HCT116 (cell line): ENCODE results near the gene LRRC4C. TPM values are rescaled to one million over a fixed set of nuclear protein-coding genes. Genes with fewer than 3 reads are reported as not detected.

Source experiments
- ATAC-seq: fragments of 200-7000 bp; cut with Tn5 transposase; 2 replicates; pipeline ENCODE4 v1.9.1; 2020; ENCODE audit warnings: mild to moderate bottlenecking, moderate library complexity
- BruUV-seq: library from RNA; stranded (reverse); fragments of 400-500 nt; replicated peaks from 2 replicates; lab custom pipeline; 2021; lab: Mats Ljungman, UMichigan
- CTCF ChIA-PET: fragments of 300-600 bp; sonication (Branson Sonifier 250); formaldehyde crosslinking; loops from one replicate; lab custom pipeline; 2021; ENCODE audit warnings: antibody characterized with exemption; lab: Charles Lee
- POLR2A ChIA-PET: fragments of 300-600, 350-600 bp; sonication (Branson Sonifier 250); formaldehyde crosslinking; loops from one replicate; lab custom pipeline; 2021; ENCODE audit warnings: antibody characterized with exemption; lab: Charles Lee
- RAD21 ChIA-PET, 2 experiments: fragments of 300-600 bp; sonication (Branson Sonifier 250); formaldehyde crosslinking; loops; one replicate each; lab custom pipeline; 2023; ENCODE audit warnings: low total read pairs in 2 of 2; ENCODE audit not compliant: uncharacterized antibody in 2 of 2, unreplicated experiment in 2 of 2, low non-redundant PET in 1 of 2; lab: Charles Lee
- DNase-seq: peaks from one replicate; pipeline ENCODE4 v3.0.0-alpha.2; 2010; ENCODE audit warnings: low read depth, low spot score
- H2AFZ ChIP-seq: fragments of 200-600 bp; shearing (Covaris generic), sonication (generic); 2 replicates; pipeline ENCODE4 v1.6.1; 2017; ENCODE audit warnings: low read depth, mixed run types, mixed read lengths, antibody characterized with exemption, low read length; ENCODE audit not compliant: poor library complexity, severe bottlenecking
- H3K27ac ChIP-seq: 2 replicates; pipeline ENCODE4 v1.5.1; 2012; ENCODE audit warnings: low read depth, low read length
- H3K27me3 ChIP-seq: fragments of 200-600 bp; sonication (generic); 2 replicates; pipeline ENCODE4 v1.6.1; 2016; ENCODE audit warnings: mixed run types, low read length, mixed read lengths; ENCODE audit not compliant: insufficient read depth
- H3K36me3 ChIP-seq, 2 experiments: fragments of 200-500 bp in 1 of 2; fragments of 200-600 bp in 1 of 2; sonication (Bioruptor generic) in 1 of 2; sonication (generic) in 1 of 2; 2 replicates each; pipeline versions ENCODE4 v1.5.1 to v1.6.1; 2014 to 2016; ENCODE audit warnings: low read length in 2 of 2, inconsistent platforms in 1 of 2, mixed read lengths in 1 of 2, mixed run types in 1 of 2; ENCODE audit not compliant: insufficient read depth in 2 of 2, control insufficient read depth in 1 of 2
- H3K4me1 ChIP-seq, 2 experiments: fragments of 200-600 bp in 1 of 2; sonication (generic) in 1 of 2; 2 replicates each; pipeline versions ENCODE4 v1.5.1 to v1.6.1; 2012 to 2017; ENCODE audit warnings: low read length in 2 of 2, inconsistent platforms in 1 of 2, mild to moderate bottlenecking in 1 of 2, mixed read lengths in 1 of 2, mixed run types in 1 of 2, moderate library complexity in 1 of 2; ENCODE audit not compliant: insufficient read depth in 2 of 2, control insufficient read depth in 1 of 2
- H3K4me2 ChIP-seq: fragments of 200-600 bp; sonication (generic); 2 replicates; pipeline ENCODE4 v1.6.1; 2017; ENCODE audit warnings: mixed run types, low read length, mixed read lengths
- H3K4me3 ChIP-seq, 2 experiments: fragments of 200-600 bp in 1 of 2; sonication (generic) in 1 of 2; replicated peaks in 1 of 2; 2 replicates each; pipeline ENCODE4 v1.5.1; 2011 to 2016; ENCODE audit warnings: low read length in 2 of 2, control low read depth in 1 of 2, low read depth in 1 of 2, mild to moderate bottlenecking in 1 of 2, mixed read lengths in 1 of 2, mixed run types in 1 of 2
- H3K79me2 ChIP-seq: fragments of 200-600 bp; sonication (generic); 2 replicates; pipeline ENCODE4 v1.6.1; 2017; ENCODE audit warnings: mild to moderate bottlenecking, mixed run types, low read length, moderate library complexity, mixed read lengths; ENCODE audit not compliant: insufficient read depth
- H3K9ac ChIP-seq: fragments of 200-600 bp; sonication (generic); 2 replicates; pipeline ENCODE4 v1.6.1; 2016; ENCODE audit warnings: low read length, mixed read lengths
- H3K9me2 ChIP-seq: fragments of 200-600 bp; sonication (generic), shearing (Covaris generic); 2 replicates; pipeline ENCODE4 v1.6.1; 2017; ENCODE audit warnings: mixed run types, mild to moderate bottlenecking, moderate library complexity; ENCODE audit not compliant: insufficient read depth
- H3K9me3 ChIP-seq, 2 experiments: fragments of 200-500 bp in 1 of 2; fragments of 200-600 bp in 1 of 2; sonication (Bioruptor generic) in 1 of 2; sonication (generic) in 1 of 2; 2 replicates each; pipeline ENCODE4 v1.6.1; 2014 to 2017; ENCODE audit warnings: low read length in 2 of 2, mixed read lengths in 2 of 2, inconsistent platforms in 1 of 2, low read depth in 1 of 2, mild to moderate bottlenecking in 1 of 2, mixed run types in 1 of 2, moderate library complexity in 1 of 2; ENCODE audit not compliant: control insufficient read depth in 1 of 2, insufficient read depth in 1 of 2
- H4K20me1 ChIP-seq: fragments of 200-600 bp; sonication (generic), shearing (Covaris generic); 2 replicates; pipeline ENCODE4 v1.6.1; 2017; ENCODE audit warnings: mixed run types, mild to moderate bottlenecking, moderate library complexity; ENCODE audit not compliant: insufficient read depth
- ATF3 ChIP-seq: IDR thresholded peaks from 2 replicates; pipeline ENCODE4 v1.6.1; 2012
- CBX3 ChIP-seq: IDR thresholded peaks from 2 replicates; pipeline ENCODE4 v1.6.1; 2012; ENCODE audit warnings: low read depth
- CEBPB ChIP-seq: IDR thresholded peaks from 2 replicates; pipeline ENCODE4 v1.6.1; 2012; ENCODE audit warnings: low read depth
- CTCF ChIP-seq, 3 experiments: fragments of 200-600 bp in 1 of 3; sonication (generic) in 1 of 3; IDR thresholded peaks in 2 of 3; conservative IDR thresholded peaks in 1 of 3; 2 replicates each; pipeline ENCODE4 v1.5.1; 2012 to 2017; ENCODE audit warnings: low read depth in 2 of 3, low read length in 2 of 3, antibody characterized with exemption in 1 of 3, borderline replicate concordance in 1 of 3, control low read depth in 1 of 3, mild to moderate bottlenecking in 1 of 3, mixed read lengths in 1 of 3, mixed run types in 1 of 3, moderate library complexity in 1 of 3; ENCODE audit not compliant: insufficient read depth in 1 of 3
- EGR1 ChIP-seq: IDR thresholded peaks from 2 replicates; pipeline ENCODE4 v1.6.1; 2012; ENCODE audit warnings: low read depth
- ELF1 ChIP-seq: IDR thresholded peaks from 2 replicates; pipeline ENCODE4 v1.6.1; 2012; ENCODE audit warnings: low read depth, borderline replicate concordance
- EZH2 ChIP-seq: fragments of 200-600 bp; sonication (generic); IDR thresholded peaks from 2 replicates; pipeline ENCODE4 v1.6.1; 2017; ENCODE audit warnings: antibody characterized with exemption, mixed run types
- FOSL1 ChIP-seq: IDR thresholded peaks from 2 replicates; pipeline ENCODE4 v1.6.1; 2012; ENCODE audit warnings: low read depth
- JUND ChIP-seq: IDR thresholded peaks from 2 replicates; pipeline ENCODE4 v1.6.1; 2012
- MAX ChIP-seq: IDR thresholded peaks from 2 replicates; pipeline ENCODE4 v1.6.1; 2012
- POLR2A ChIP-seq: IDR thresholded peaks from 2 replicates; pipeline ENCODE4 v1.7.0; 2011; ENCODE audit warnings: borderline replicate concordance; ENCODE audit not compliant: insufficient read depth, insufficient read length; ENCODE audit errors: extremely low read depth
- POLR2AphosphoS5 ChIP-seq: IDR thresholded peaks from 2 replicates; pipeline ENCODE4 v1.6.1; 2011; ENCODE audit warnings: mild to moderate bottlenecking, low read depth, low read length, moderate library complexity
- RAD21 ChIP-seq: IDR thresholded peaks from 2 replicates; pipeline ENCODE4 v1.6.1; 2012; ENCODE audit warnings: low read depth, mild to moderate bottlenecking
- SIN3A ChIP-seq: IDR thresholded peaks from 2 replicates; pipeline ENCODE4 v1.6.1; 2012; ENCODE audit warnings: low read depth
- SP1 ChIP-seq: IDR thresholded peaks from 2 replicates; pipeline ENCODE4 v1.6.1; 2012; ENCODE audit warnings: low read depth
- SRF ChIP-seq: IDR thresholded peaks from 2 replicates; pipeline ENCODE4 v1.6.1; 2012; ENCODE audit warnings: low read depth
- TCF7L2 ChIP-seq: IDR thresholded peaks from 2 replicates; pipeline ENCODE4 v1.7.0; 2011; ENCODE audit warnings: borderline replicate concordance, inconsistent platforms; ENCODE audit not compliant: insufficient read depth, insufficient read length; ENCODE audit errors: extremely low read depth
- ZFX ChIP-seq: fragments of 450-650 bp; IDR thresholded peaks from 2 replicates; pipeline ENCODE4 v1.6.1; 2017
- ZNF274 ChIP-seq: fragments of 200-500 bp; sonication (Bioruptor generic); IDR thresholded peaks from 2 replicates; pipeline ENCODE4 v1.6.1; 2014; ENCODE audit warnings: mild to moderate bottlenecking, low read depth, low read length, inconsistent platforms
- intact Hi-C: fragments of 100-400 bp; cut with micrococcal nuclease; formaldehyde crosslinking; loops from 2 replicates; pipeline ENCODE4 v1.10.0; 2022
- total RNA-seq: library from RNA; stranded (reverse); gene quantifications from one replicate; pipeline ENCODE4 v1.2.1, GENCODE V29; 2021; ENCODE audit not compliant: unreplicated experiment

Gene LRRC4C
- total RNA-seq, 1 experiment from 2014 or later, result not detected

- no TSS peak for BruUV-seq
Measured at GRCh38 chr11:40130427-40130826, 1329.0 kb downstream of the LRRC4C start.

GRCh38 chr11:40129266-40129665, 1330.2 kb downstream of the LRRC4C start:
- H3K4me1 ChIP-seq, result no peaks in the 10 kb centered on the region
- H3K9me3 ChIP-seq, result peaks cover 12 to 17% of the 10 kb centered on the region in 2 experiments; a peak in 2 of 4 replicates
- no TSS peak for BruUV-seq
- no peak overlapping the region for H3K4me2 ChIP-seq
- no peak for ATAC-seq
- intact Hi-C loops, result no loop called here
- no peak overlapping the region for H3K4me3 ChIP-seq
- DNase-seq, result no peak
- ChIA-PET RAD21 (no interaction called here), CTCF (no interaction called here), POLR2A (no interaction called here)
- H3K9ac ChIP-seq, result no peak overlapping the region
- no peaks in the 10 kb centered on the region for H3K36me3 ChIP-seq
- no peaks in the 10 kb centered on the region for H3K79me2 ChIP-seq
- H3K9me2 ChIP-seq, result no peaks in the 10 kb centered on the region
- TF ChIP-seq SP1, result no peak
- no peak for TF ChIP-seq CBX3
- no peak for TF ChIP-seq JUND
- TF ChIP-seq RAD21, result no peak
- TF ChIP-seq EZH2, result no peak
- TF ChIP-seq SRF, result no peak
- TF ChIP-seq ELF1, result no peak
- no peak for TF ChIP-seq ATF3
- TF ChIP-seq CTCF (IDR thresholded peaks at IDR 0.05 in 2 of 3, conservative IDR thresholded peaks at IDR 0.05 in 1 of 3; ENCODE audit: borderline replicate concordance in 1 of 3, insufficient read depth in 1 of 3, low read depth in 2 of 3, low read length in 2 of 3), result no peak
- TF ChIP-seq SIN3A, result no peak
- TF ChIP-seq POLR2AphosphoS5, result no peak
- TF ChIP-seq EGR1, result no peak
- TF ChIP-seq ZNF274, result no peak
- TF ChIP-seq MAX, result no peak
- TF ChIP-seq ZFX, result no peak
- no peak for TF ChIP-seq CEBPB
- no peak for TF ChIP-seq POLR2A
- H3K27ac ChIP-seq, result no peak overlapping the region
- no peak overlapping the region for H2AFZ ChIP-seq
- H4K20me1 ChIP-seq, result no peaks in the 10 kb centered on the region
- no peaks in the 10 kb centered on the region for H3K27me3 ChIP-seq

More at GRCh38 chr11:40130427-40130826, 1329.0 kb downstream of the LRRC4C start:
- ChIA-PET POLR2A (no interaction called here), CTCF (interaction anchor here (0.5 kb wide), 1 partner anchor 531 kb away, joined by 3 read pairs; no protein-coding TSS in a partner anchor), RAD21 (no interaction called here)
- H4K20me1 ChIP-seq, result no peaks in the 10 kb centered on the region
- no peak overlapping the region for H3K9ac ChIP-seq
- no peaks in the 10 kb centered on the region for H3K36me3 ChIP-seq
- H3K4me2 ChIP-seq, result no peak overlapping the region
- intact Hi-C loops, result no loop called here
- DNase-seq (no peak), ATAC-seq (no peak)
- no peak overlapping the region for H3K4me3 ChIP-seq
- H3K9me3 ChIP-seq, result peaks cover 8 to 17% of the 10 kb centered on the region in 2 experiments; a peak in 2 of 4 replicates
- no peaks in the 10 kb centered on the region for H3K9me2 ChIP-seq
- TF ChIP-seq EGR1 (no peak), EZH2 (no peak), FOSL1 (no peak), RAD21 (no peak), SRF (no peak), POLR2AphosphoS5 (no peak), TCF7L2 (no peak), POLR2A (no peak), JUND (no peak), ELF1 (no peak), ZFX (no peak)
- no peaks in the 10 kb centered on the region for H3K79me2 ChIP-seq
- no peak overlapping the region for H3K27ac ChIP-seq
- H3K4me1 ChIP-seq, result no peaks in the 10 kb centered on the region
- H2AFZ ChIP-seq, result no peak overlapping the region
- no peaks in the 10 kb centered on the region for H3K27me3 ChIP-seq
